ENCODE results near the gene MYO1C.

The MYO1C gene

GRCh38 chr17:1475321-1475854 is 17.1 kb downstream of the MYO1C start:
- no peaks in the 10 kb centered on the region for H3K9me3 ChIP-seq
- H3K27ac ChIP-seq, result no peak overlapping the region
- TF ChIP-seq Cebpa-rat (IDR thresholded peaks at IDR 0.05), result no peak
- H4K20me1 ChIP-seq, result peaks cover 78% of the 10 kb centered on the region
- no peaks in the 10 kb centered on the region for H3K27me3 ChIP-seq
- no peak overlapping the region for H3K9ac ChIP-seq
- peaks cover 54% of the 10 kb centered on the region for H3K4me1 ChIP-seq
- peaks cover 57% of the 10 kb centered on the region for H3K36me3 ChIP-seq
- no peak overlapping the region for H3K4me3 ChIP-seq
- H3K4me2 ChIP-seq, result peak overlapping the region; percentile 65

DNA sequence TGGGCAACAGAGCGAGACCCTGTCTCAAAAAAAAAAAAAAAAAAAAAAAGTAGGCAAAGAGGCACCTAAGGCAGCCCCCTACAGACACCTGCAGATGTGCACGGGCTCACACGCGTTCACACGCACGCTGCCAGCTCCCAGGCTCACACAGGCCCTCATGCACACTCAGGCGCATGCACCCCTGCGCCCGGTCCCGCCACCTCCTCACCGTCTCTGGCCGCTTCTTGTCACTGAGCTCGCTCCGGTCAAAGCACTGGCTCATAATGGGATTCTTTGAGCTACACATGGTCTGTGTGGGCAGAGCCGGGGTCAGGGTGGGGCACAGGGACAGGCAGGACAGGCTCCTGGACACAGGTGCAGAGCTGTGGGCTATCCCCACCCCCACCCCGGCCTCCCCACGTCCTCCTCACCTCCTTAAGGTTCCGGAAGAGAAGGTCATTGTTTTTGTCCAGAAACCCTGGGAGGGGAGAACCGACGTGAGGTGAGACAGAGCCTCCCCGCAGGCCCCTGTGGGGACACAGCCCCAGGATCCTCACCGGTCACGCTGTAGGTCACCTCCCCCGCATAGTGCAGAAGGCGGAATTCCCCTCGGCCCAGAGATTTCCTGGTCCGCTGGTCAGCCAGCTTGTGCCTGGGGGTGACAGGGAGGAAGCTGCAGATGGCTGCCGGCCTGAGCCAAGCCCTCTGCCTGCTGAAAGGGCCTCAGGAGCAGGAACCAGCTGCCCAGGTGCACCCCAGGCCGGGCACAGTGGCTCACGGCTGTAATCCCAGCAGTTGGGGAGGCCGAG is 17.9 kb downstream of the MYO1C start:
- H3K27me3 ChIP-seq, result no peaks in the 10 kb centered on the region

DNA sequence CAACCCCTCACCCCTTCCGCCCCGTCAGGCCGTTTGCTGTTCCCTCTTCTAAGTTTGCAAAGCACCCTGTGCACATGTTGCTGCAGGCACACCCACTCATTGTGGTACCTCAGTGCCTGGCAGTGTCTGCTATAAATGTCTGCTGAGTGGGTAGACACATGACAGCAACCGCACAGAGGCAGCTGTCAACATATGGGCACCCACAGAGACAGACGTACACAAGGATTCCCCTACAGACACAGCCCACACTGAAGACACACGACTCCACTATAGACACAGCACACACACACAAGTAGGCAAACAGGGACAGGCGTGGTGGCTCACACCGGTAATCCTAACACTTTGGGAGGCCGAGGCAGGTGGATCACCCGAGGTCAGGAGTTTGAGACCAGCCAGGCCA is 18.6 kb downstream of the MYO1C start:
- TF ChIP-seq Cebpa-rat (IDR thresholded peaks at IDR 0.05), result no peak
- Histone ChIP-seq H3K36me3 (peaks cover 58% of the 10 kb centered on the region), H3K9ac (no peak overlapping the region), H3K4me1 (peaks cover 63% of the 10 kb centered on the region), H3K27me3 (no peaks in the 10 kb centered on the region), H3K9me3 (peaks cover 12% of the 10 kb centered on the region), H4K20me1 (peaks cover 78% of the 10 kb centered on the region), H3K27ac (no peak overlapping the region), H3K4me3 (no peak overlapping the region), H3K4me2 (peak overlapping the region; percentile 73)

More for the DNA sequence above, 17.9 kb downstream of the MYO1C start:
- Histone ChIP-seq H3K36me3 (peaks cover 56% of the 10 kb centered on the region), H3K4me1 (peaks cover 61% of the 10 kb centered on the region), H3K9me3 (peaks cover 4% of the 10 kb centered on the region), H3K4me2 (peak overlapping the region; percentile 65), H3K27ac (no peak overlapping the region), H3K9ac (no peak overlapping the region), H4K20me1 (peaks cover 78% of the 10 kb centered on the region), H3K4me3 (no peak overlapping the region)
- TF ChIP-seq Cebpa-rat (IDR thresholded peaks at IDR 0.05), result no peak

- Histone ChIP-seq H3K4me3 (no peak overlapping the region), H3K36me3 (peaks cover 58% of the 10 kb centered on the region), H4K20me1 (peaks cover 73% of the 10 kb centered on the region), H3K9ac (no peak overlapping the region), H3K27me3 (no peaks in the 10 kb centered on the region), H3K4me2 (peak overlapping the region; percentile 73), H3K9me3 (peaks cover 13% of the 10 kb centered on the region), H3K4me1 (peaks cover 68% of the 10 kb centered on the region), H3K27ac (no peak overlapping the region)
- TF ChIP-seq Cebpa-rat (IDR thresholded peaks at IDR 0.05), result no peak
Observed at GRCh38 chr17:1473170-1473569, 19.3 kb downstream of the MYO1C start.

DNA sequence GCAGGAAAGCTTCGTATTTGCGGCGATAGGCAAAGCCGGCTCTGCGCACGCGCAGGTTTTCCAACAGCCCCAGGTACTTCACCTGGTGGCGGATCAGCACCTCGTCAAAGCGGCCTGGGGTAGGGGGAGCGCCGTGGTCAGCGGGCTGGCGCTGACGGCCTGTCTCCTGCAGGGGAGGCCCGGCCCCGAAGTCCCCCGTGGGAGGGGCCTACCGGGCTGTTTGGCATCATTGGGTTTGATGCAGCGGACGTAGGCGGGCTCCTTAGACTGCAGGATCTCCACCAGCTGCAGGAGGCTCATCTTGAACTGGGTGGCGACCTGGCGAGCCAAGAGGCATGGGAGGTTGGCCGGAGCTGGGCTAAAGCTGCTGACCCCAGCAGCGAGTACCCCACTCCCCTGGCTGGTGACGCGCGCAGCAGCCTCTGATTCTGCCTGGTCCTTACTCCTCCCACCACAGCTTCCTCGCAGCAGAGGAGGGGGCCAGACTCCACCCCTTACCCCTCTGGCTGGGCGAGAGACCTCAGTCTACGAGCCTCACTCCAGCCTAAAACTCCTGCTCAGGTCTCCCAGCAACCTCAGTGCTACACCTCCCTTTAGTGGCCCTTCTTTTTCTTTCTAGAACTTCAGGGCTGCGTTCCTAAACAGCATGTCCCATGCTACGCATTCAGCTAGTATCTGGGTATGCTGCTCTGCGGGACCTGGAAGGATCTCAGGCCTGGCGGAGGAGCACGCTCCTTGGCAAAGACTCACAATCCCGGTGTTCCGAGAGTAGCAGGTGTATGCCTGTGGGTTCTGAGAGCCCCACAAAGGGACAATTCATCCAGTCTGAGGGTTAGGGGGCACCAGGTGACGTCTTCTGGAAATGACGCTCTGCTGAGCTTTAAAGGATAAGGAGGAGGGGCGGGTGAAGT is 20.3 kb downstream of the MYO1C start:
- H3K4me2 ChIP-seq, result peak overlapping the region; percentile 73
- peaks cover 63% of the 10 kb centered on the region for H4K20me1 ChIP-seq
- H3K27ac ChIP-seq, result no peak overlapping the region
- no peak overlapping the region for H3K9ac ChIP-seq
- H3K4me1 ChIP-seq, result peaks cover 68% of the 10 kb centered on the region
- no peak for TF ChIP-seq Cebpa-rat (IDR thresholded peaks at IDR 0.05)
- H3K4me3 ChIP-seq, result no peak overlapping the region
- peaks cover 54% of the 10 kb centered on the region for H3K36me3 ChIP-seq
- H3K9me3 ChIP-seq, result peaks cover 13% of the 10 kb centered on the region
- H3K27me3 ChIP-seq, result no peaks in the 10 kb centered on the region

DNA sequence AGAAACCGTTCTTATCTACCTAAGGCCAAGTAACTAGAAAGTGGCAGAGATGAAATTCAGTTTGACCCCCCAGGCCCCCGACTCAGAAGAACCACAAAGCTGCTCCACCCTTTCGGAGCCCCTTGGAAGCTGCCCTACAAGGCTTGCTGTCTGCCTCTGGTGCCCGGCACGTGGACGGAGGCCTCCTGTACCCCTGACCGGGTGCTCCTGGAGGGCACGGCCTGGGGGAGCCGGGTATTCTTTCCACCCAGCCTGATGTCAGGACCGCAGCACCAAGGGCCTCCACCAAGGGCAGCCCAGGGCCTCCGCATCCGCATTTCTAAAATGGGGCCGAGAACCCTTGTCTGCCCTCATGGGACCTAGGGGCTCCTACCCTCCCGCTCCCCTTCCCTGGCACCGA is 21.0 kb downstream of the MYO1C start:
- Histone ChIP-seq H3K27ac (no peak overlapping the region), H3K36me3 (peaks cover 54% of the 10 kb centered on the region), H3K9me3 (peaks cover 13% of the 10 kb centered on the region), H3K4me1 (peaks cover 68% of the 10 kb centered on the region), H3K4me2 (peak overlapping the region; percentile 73), H3K27me3 (no peaks in the 10 kb centered on the region), H4K20me1 (peaks cover 58% of the 10 kb centered on the region), H3K9ac (no peak overlapping the region), H3K4me3 (no peak overlapping the region)
- no peak for TF ChIP-seq Cebpa-rat (IDR thresholded peaks at IDR 0.05)

- H3K36me3 ChIP-seq, result peaks cover 53% of the 10 kb centered on the region
- no peak overlapping the region for H3K27ac ChIP-seq
Observed at GRCh38 chr17:1470755-1471462, 21.6 kb downstream of the MYO1C start.

DNA sequence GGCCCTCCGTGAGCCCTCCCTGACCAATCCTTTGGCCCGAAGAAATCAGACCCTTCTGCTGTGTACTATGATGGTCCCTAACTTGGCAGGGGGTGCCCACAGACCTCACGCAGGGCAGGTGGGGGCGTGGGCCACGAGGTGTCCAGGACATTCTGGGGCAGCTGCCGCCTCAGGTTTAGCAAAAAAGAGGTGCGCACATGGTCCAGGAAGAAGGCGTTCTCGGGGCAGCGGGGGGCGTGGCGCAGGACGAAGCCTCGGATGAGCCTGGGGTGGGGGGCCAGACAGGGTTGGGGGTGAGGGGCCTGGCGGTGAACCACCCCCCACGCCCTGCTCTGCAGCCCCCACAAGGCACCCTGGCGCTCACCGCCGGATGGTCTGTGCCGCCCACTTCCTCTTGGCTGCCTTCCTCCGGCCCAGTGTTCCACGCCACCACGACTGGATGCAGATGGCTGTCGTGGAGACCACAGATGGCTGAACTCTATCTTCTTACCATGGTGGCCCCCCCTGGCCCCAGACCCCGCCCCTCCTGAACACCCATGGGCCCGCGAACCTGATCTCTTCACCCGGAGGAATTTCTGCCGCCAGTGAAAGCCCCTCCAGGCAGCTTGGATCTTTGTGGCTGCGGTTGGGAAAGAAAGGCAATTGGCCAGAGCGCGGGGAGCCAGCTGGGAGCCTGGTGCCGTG is 22.3 kb downstream of the MYO1C start:
- no peak overlapping the region for H3K4me3 ChIP-seq
- no peak overlapping the region for H3K9ac ChIP-seq
- peaks cover 63% of the 10 kb centered on the region for H3K4me1 ChIP-seq
- peak overlapping the region; percentile 73 for H3K4me2 ChIP-seq
- H4K20me1 ChIP-seq, result peaks cover 55% of the 10 kb centered on the region
- peaks cover 60% of the 10 kb centered on the region for H3K36me3 ChIP-seq
- H3K27me3 ChIP-seq, result 0 out of 2 replicates have a peak, but pooled peaks cover 7% of the 10 kb centered on the region
- no peak for TF ChIP-seq Cebpa-rat (IDR thresholded peaks at IDR 0.05)
- no peak overlapping the region for H3K27ac ChIP-seq
- peaks cover 13% of the 10 kb centered on the region for H3K9me3 ChIP-seq

More at GRCh38 chr17:1470755-1471462, 21.6 kb downstream of the MYO1C start:
- peaks cover 55% of the 10 kb centered on the region for H4K20me1 ChIP-seq
- H3K27me3 ChIP-seq, result 0 out of 2 replicates have a peak, but pooled peaks cover under 1% of the 10 kb centered on the region
- H3K9ac ChIP-seq, result no peak overlapping the region
- no peak overlapping the region for H3K4me3 ChIP-seq
- H3K4me2 ChIP-seq, result peak overlapping the region; percentile 73
- peaks cover 13% of the 10 kb centered on the region for H3K9me3 ChIP-seq
- TF ChIP-seq Cebpa-rat (IDR thresholded peaks at IDR 0.05), result no peak
- H3K4me1 ChIP-seq, result peaks cover 68% of the 10 kb centered on the region
